ENCODE data around the gene SPSB2. TPM values are rescaled to one million over a fixed set of nuclear protein-coding genes. Genes with fewer than 3 reads are reported as not detected.
A peak's percentile ranks its signal among the peaks of the same experiment; 100 is the strongest.
"Not testable (repeated sequence)": the region's sequence is repeated elsewhere in the genome, so short reads cannot be mapped to it uniquely, and the experiment has no call there.

Gene SPSB2
- total RNA-seq, 1 experiment from 2014 or later = 3.7 TPM

DNA sequence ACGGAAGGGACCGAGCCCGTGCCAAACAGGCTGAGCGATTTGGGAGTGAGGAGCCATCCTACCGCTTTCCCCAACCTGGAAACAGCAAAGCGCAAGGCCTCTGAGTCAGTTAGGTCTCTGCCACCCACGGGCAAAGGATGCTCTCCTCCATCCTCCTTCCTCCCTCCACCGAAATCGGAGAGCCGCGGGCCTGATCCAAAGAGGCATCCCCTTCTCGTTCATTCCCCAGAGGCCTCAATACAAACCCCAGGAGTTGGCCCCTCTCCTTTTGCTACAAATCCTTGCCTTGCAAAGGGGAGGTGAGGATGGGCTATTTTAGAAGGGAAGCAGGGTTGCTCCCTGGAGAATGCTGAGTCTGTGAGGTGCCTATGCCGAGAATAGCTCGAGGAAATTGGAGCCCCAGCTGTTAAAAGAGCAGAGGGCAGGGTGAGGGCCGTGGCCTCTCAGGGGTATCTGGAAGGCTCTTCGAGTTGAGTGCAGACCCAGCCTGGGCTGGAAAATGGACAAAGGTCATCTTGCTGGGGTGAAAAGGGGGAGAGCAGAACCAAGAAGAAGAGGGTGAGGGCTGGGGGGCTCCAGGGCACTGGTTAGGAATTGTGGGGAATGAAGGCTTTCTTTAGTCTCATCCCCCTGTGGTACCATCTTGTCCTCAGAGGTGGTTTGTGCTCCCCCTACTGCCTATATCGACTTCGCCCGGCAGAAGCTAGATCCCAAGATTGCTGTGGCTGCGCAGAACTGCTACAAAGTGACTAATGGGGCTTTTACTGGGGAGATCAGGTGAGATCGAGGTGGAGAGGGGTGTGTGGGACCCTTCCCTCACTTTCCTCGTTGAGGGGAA, 4.7 kb downstream of the SPSB2 start:
- Histone ChIP-seq H3K4me1 (peaks cover 12% of the 10 kb centered on the region; the same call in 1 of the 2 replicates), H3K9me3 (replicated peaks) (no peaks in the 10 kb centered on the region), H3K4me3 (peak overlapping the region; percentile 100), H3K36me3 (peaks cover 37% of the 10 kb centered on the region), H3K27ac (peak overlapping the region; percentile 95), H3K27me3 (no peaks in the 10 kb centered on the region)
- DNase-seq = peak in 1 of 2 experiments; percentile 33

DNA sequence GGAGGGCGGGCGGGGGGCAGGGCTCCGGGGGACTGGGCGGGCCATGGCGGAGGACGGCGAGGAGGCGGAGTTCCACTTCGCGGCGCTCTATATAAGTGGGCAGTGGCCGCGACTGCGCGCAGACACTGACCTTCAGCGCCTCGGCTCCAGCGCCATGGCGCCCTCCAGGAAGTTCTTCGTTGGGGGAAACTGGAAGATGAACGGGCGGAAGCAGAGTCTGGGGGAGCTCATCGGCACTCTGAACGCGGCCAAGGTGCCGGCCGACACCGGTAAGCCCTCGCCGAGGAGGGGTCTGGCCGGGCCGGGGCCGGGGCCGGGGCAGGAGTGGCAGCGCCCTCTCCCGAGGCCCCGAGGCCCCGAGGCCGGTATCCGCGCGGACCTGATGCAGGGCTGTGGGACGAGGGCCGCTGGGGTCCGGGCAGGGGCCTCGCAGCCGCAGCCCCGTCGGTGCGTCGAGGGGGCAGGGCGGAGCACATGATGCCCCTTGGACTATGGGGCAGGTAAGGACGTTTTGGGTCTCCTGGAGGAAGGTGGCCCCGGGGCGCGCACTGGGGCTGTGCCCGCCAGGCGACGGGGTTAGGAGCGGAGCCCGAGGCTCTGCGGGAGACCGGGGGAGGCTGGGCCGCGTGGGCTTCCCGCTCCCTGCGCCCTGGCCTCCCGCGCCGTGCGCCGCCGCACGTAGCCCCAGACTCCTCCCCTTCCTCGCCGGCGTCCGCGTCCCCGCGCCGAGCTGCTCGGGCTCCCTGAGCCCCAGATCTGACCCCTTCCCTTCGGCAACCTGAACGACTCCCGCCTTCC, 5.5 kb downstream of the SPSB2 start, which contains the start of gene TPI1:
Gene TPI1 (plus strand): TSS at position 119 of the 798 bp plus-strand sequence. CDS start 36 bp downstream, at position 155.
- Histone ChIP-seq H3K27ac (peak within 1 kb of the TSS; percentile 95), H3K4me3 (peak within 1 kb of the TSS; percentile 100), H3K9me3 (replicated peaks) (no peaks in the 10 kb centered on the region), H3K4me1 (peaks cover 12% of the 10 kb centered on the region; the same call in 1 of the 2 replicates), H3K36me3 (peaks cover 43% of the 10 kb centered on the region), H3K27me3 (no peaks in the 10 kb centered on the region)
- peak; percentile 81 to 86 for DNase-seq

DNA sequence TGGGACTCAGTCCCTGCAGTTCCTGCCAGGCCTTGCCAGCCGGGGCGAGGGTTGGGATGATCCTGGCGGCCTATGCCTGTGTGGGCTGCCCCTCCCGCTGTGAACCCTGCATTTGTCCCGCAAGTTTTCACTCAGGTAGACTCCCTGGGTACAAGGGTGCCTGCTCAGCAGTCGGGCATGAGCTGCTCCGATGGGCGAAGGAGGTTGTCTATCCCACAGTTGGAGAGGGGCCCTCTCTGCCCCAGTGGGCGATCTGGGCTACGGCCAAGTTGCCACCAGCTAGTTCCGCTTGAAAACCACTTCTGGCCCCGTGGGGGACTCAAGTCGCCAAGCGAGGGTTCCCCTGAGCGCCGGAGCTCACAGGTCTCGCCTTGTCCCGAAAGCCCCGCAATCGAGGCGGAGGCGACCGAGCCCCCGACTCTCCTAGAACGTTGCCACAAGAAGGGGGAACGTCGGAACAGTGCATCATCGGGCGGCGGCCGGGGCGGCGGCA, 6.1 kb downstream of the SPSB2 start:
- Histone ChIP-seq H3K36me3 (peaks cover 47% of the 10 kb centered on the region), H3K27ac (peak overlapping the region; percentile 95; the same call in 1 of the 2 replicates), H3K27me3 (no peaks in the 10 kb centered on the region), H3K9me3 (replicated peaks) (no peaks in the 10 kb centered on the region), H3K4me3 (peak overlapping the region; percentile 100), H3K4me1 (peaks cover 12% of the 10 kb centered on the region; the same call in 1 of the 2 replicates)
- DNase-seq = no peak

DNA sequence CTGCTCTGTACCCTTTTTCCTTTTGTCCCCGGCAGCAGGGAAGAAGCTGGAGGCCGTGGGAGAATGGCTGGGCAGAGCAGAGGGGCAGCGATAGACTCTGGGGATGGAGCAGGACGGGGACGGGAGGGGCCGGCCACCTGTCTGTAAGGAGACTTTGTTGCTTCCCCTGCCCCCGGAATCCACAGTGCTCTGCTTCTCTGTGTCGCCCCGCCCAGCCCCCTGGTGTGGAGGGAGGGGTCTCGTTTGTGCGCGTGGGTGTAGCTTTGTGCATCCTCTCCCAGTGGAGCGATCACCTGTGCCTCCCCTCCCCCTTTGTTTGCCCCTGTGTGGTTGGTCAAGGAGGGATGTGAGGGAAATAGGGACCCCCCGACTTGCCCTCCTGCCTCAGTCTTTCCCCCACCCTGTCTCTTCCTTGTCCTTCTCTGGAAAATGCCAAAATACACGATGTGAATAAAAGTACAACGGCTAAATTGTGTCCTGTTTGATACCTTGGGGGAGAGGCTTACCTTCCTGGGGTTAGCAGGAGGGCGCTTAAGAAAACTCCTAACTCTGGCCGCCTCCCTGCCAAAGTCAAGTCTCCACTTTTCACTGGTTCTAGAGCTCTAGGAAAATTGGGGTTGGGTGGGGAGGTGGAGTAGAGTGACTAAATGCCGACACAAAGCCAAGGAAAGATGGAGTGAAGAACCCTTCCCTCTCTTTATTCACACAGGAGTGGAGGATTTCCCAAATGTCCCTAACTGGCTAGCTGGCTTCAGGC, 6.8 kb downstream of the SPSB2 start:
- no peaks in the 10 kb centered on the region for H3K27me3 ChIP-seq
- H3K9me3 ChIP-seq (replicated peaks) = no peaks in the 10 kb centered on the region
- DNase-seq = no peak
- peak overlapping the region; percentile 100; the same call in 1 of the 2 replicates for H3K4me3 ChIP-seq
- H3K36me3 ChIP-seq = peaks cover 49% of the 10 kb centered on the region
- H3K4me1 ChIP-seq = peaks cover 12% of the 10 kb centered on the region; the same call in 1 of the 2 replicates
- no peak overlapping the region for H3K27ac ChIP-seq

DNA sequence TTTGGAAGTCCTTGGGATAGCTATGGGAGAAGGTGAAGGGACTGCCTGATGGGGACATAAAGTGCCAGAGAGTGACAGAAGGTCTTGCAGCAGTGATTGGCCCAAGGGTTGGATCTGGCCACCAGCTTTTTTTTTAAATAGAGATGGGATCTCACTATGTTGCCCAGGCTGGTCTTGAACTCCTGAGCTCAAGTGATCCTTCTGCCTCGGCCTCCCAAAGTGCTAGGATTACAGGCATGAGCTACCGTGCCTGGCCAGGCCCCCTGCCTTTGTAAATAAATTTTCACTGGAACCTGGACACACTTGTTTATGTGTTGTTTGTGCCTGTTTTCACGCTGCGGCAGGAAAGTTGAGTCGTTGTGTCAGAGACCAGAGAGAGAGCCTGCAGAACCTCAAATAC, 7.8 kb downstream of the SPSB2 start:
- not testable (repeated sequence) for H3K27ac ChIP-seq; H3K4me3 ChIP-seq; DNase-seq; H3K9me3 ChIP-seq (replicated peaks); H3K27me3 ChIP-seq
- Histone ChIP-seq H3K4me1 (peaks cover 12% of the 10 kb centered on the region; the same call in 1 of the 2 replicates), H3K36me3 (peaks cover 51% of the 10 kb centered on the region)

DNA sequence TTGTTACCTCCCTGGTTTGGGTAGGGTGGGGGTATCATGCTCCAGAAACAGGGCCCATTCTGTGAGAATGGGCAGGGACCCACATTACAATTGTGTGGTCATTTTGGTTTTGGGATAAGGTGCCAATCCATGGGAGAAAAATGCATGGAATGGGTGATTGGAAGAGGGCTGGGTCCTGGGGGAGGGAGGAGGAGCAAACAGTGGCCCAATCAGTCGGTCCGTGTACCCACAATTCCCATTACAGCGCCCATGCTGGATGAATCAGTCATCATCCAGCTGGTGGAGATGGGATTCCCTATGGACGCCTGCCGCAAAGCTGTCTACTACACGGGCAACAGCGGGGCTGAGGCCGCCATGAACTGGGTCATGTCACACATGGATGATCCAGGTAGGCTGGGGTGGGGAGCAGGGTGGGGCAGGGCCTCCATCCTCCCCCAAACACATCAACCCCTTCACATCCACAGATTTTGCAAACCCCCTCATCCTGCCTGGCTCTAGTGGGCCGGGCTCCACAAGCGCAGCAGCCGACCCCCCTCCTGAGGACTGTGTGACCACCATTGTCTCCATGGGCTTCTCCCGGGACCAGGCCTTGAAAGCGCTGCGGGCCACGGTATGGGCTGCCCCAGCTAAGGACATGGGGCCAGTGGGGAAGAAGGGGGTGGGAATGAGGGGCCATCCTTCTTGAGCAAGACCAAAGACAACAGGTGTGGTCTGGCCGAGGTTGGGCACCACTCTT, 9.3 kb downstream of the SPSB2 start:
- Histone ChIP-seq H3K27me3 (no peaks in the 10 kb centered on the region), H3K36me3 (peaks cover 39% of the 10 kb centered on the region), H3K9me3 (replicated peaks) (no peaks in the 10 kb centered on the region), H3K27ac (no peak overlapping the region), H3K4me3 (no peak overlapping the region), H3K4me1 (peaks cover 4% of the 10 kb centered on the region; the same call in 1 of the 2 replicates)
- DNase-seq = no peak

DNA sequence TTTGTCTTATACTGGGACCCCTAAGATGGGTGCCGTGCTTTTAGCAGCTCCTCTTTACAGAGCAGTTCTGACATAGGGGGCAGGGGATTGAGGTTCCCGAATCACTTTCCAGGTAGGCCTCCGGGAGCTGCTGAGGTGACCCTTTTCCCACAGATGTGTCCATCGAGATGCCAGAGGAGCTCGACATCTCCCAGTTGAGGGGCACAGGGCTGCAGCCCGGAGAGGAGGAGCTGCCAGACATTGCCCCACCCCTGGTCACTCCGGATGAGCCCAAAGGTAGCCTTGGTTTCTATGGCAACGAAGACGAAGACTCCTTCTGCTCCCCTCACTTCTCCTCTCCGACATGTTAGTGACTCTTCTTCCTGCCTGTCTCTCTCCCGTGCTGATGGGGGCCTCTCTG, 10.1 kb downstream of the SPSB2 start:
- H3K4me3 ChIP-seq = no peak overlapping the region
- peaks cover 3% of the 10 kb centered on the region; the same call in 1 of the 2 replicates for H3K4me1 ChIP-seq
- no peak overlapping the region for H3K27ac ChIP-seq
- H3K36me3 ChIP-seq = peaks cover 44% of the 10 kb centered on the region
- H3K27me3 ChIP-seq = no peaks in the 10 kb centered on the region
- no peak for DNase-seq
- no peaks in the 10 kb centered on the region for H3K9me3 ChIP-seq (replicated peaks)

DNA sequence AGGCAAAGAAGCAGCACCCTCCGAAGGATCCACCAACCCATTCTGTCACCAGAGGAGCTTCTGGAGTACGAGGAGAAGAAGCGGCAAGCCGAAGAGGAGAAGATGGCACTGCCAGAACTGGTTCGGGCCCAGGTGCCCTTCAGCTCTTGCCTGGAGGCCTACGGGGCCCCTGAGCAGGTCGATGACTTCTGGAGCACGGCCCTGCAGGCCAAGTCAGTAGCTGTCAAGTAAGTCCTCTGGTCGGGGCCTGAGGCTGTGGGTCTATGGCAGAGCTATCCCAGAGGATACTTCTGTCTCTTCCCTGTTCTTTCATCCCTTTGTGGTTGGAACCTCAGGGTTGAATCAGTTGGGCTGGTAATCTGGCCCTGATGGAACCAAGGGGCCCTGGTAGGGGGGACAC, 11.7 kb downstream of the SPSB2 start:
- no peaks in the 10 kb centered on the region; the same call in 1 of the 2 replicates for H3K4me1 ChIP-seq
- H3K4me3 ChIP-seq = no peak overlapping the region
- no peaks in the 10 kb centered on the region for H3K27me3 ChIP-seq
- H3K9me3 ChIP-seq (replicated peaks) = no peaks in the 10 kb centered on the region
- H3K36me3 ChIP-seq = peaks cover 60% of the 10 kb centered on the region
- no peak overlapping the region for H3K27ac ChIP-seq
- no peak for DNase-seq

DNA sequence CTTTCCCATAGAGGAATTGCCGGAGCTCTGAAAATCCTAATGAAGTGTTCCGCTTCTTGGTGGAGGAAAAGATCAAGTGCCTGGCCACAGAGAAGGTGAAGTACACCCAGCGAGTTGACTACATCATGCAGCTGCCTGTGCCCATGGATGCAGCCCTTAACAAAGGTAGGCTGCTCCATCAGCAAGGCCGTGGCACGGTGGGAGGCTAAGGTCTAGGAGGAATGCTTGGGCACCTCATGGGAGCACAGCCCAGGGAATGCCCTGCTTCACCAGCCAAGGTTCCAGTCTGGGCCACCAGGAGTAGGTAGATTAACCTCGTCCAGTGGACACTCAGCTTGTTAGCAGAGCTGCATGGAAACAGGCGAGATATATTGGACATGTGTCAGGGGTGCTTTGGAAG, 12.2 kb downstream of the SPSB2 start:
- no peaks in the 10 kb centered on the region for H3K9me3 ChIP-seq (replicated peaks)
- H3K4me3 ChIP-seq = no peak overlapping the region
- no peak overlapping the region for H3K27ac ChIP-seq
- DNase-seq = no peak
- H3K36me3 ChIP-seq = peaks cover 59% of the 10 kb centered on the region
- H3K27me3 ChIP-seq = no peaks in the 10 kb centered on the region
- H3K4me1 ChIP-seq = no peaks in the 10 kb centered on the region

DNA sequence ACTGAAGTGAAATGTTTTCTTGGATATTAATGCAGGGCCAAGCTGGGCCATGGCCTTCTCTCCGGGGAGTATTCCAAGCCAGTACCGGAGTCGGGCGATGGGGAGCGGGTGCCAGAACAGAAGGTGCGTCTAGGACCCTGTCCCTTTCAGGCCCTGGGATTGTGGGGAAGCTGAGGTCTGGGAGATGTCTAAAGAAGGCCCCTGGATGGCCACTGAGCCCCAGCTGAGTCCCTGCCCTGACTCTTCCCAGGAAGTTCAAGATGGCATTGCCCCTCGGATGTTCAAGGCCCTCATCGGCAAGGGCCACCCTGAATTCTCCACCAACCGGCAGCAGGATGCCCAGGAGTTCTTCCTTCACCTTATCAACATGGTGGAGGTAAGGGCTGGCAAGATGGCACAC, 13.0 kb downstream of the SPSB2 start:
- no peak overlapping the region for H3K27ac ChIP-seq
- H3K9me3 ChIP-seq (replicated peaks) = no peaks in the 10 kb centered on the region
- H3K36me3 ChIP-seq = peaks cover 55% of the 10 kb centered on the region
- H3K4me1 ChIP-seq = no peaks in the 10 kb centered on the region
- H3K27me3 ChIP-seq = no peaks in the 10 kb centered on the region
- H3K4me3 ChIP-seq = no peak overlapping the region
- no peak for DNase-seq

DNA sequence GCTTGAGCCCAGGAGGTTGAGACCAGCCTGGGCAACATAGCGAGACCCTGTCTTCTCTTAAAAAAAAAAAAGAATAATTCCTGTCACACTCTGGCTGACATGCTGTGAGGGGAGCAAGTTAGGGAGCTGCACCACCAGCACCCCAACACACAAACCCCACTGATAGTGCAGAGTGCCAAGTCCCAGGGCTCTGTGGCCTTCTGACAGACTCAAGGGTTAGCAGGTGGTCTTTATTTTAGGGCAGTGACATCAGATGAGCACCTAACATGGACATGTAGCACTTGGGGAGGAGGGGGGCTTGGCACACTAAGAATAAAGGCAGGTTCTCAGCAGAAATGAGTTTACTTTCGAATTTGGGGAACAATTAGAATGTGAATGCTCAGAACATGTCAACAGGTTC, 14.3 kb downstream of the SPSB2 start:
- peaks cover 52% of the 10 kb centered on the region for H3K36me3 ChIP-seq
- no peaks in the 10 kb centered on the region for H3K27me3 ChIP-seq
- H3K27ac ChIP-seq = no peak overlapping the region
- no peaks in the 10 kb centered on the region for H3K4me1 ChIP-seq
- no peaks in the 10 kb centered on the region for H3K9me3 ChIP-seq (replicated peaks)
- no peak for DNase-seq
- H3K4me3 ChIP-seq = no peak overlapping the region

DNA sequence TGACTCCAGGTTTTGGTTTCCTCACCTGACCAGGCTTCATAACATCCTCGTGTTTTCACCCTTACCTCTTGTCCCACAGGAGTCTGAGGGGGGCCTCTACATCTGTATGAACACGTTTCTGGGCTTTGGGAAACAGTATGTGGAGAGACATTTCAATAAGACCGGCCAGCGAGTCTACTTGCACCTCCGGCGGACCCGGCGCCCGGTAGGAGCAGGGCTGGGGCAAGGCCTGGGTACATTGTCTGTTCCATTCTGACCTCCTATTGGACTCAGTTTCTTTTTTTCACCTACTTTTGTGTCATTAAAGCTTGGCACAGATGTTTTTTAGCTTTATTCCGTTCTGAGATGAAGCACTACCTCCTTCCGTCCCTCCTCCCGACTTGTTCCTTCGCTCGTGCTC, 17.8 kb downstream of the SPSB2 start:
- H3K27me3 ChIP-seq = no peaks in the 10 kb centered on the region
- H3K36me3 ChIP-seq = peaks cover 25% of the 10 kb centered on the region
- H3K27ac ChIP-seq = no peak overlapping the region
- no peak for DNase-seq
- no peak overlapping the region for H3K4me3 ChIP-seq
- peaks cover 8% of the 10 kb centered on the region for H3K4me1 ChIP-seq
- H3K9me3 ChIP-seq (replicated peaks) = no peaks in the 10 kb centered on the region

DNA sequence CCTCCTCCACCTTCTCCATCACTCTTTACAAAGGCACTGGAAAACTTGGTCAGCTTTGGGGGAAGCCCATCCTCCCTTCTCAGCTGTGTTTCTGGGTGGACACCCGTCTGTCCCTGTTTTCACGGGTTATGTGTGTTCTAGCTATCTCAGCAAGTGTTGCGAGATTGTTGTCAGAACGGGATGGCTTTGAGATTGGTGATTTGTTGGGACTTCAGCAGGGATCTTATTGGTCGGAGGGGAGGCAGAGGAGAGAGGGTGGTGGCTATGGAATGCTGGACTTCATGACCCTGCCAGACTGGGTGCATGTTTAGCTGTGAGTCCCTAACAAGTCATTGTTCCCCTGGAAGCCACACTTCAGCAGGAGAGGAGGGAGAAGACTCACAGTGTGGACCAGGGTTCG, 19.1 kb downstream of the SPSB2 start:
- H3K4me3 ChIP-seq = no peak overlapping the region
- H3K27me3 ChIP-seq = no peaks in the 10 kb centered on the region
- H3K36me3 ChIP-seq = peaks cover 30% of the 10 kb centered on the region
- no peak overlapping the region for H3K27ac ChIP-seq
- DNase-seq = no peak
- peaks cover 8% of the 10 kb centered on the region for H3K4me1 ChIP-seq
- no peaks in the 10 kb centered on the region for H3K9me3 ChIP-seq (replicated peaks)

DNA sequence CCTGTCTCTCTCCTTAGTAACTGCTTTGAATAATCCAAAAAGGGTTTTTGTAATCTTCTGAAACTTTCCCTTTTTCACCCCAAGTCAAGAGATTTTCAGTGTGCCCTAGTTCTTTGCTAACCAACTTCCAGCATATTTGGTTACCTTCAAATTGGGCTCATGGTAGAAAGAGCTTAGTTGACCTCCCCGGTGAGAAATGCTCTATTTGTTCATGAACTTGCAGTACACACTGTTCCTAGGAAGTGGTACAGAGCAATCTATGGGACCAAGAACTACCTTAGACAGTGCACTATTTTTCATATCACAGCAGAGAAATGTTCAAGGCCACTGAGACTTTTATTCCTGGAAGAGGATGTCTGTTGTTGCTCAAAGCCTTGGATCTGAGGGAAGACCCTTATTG, 19.5 kb downstream of the SPSB2 start:
- DNase-seq = no peak
- H3K4me1 ChIP-seq = peaks cover 8% of the 10 kb centered on the region
- peaks cover 30% of the 10 kb centered on the region for H3K36me3 ChIP-seq
- no peaks in the 10 kb centered on the region for H3K27me3 ChIP-seq
- H3K27ac ChIP-seq = no peak overlapping the region
- no peaks in the 10 kb centered on the region for H3K9me3 ChIP-seq (replicated peaks)
- no peak overlapping the region; the same call in 1 of the 2 replicates for H3K4me3 ChIP-seq

All from SJCRH30 (cell line).